Dendritic cell treated with granulocyte-macrophage colony-stimulating factor and Interleukin-4, amounts not matched to agents 40 ng/mL and 50 ng/mL, for 4 days (primary cell): Measurements from ENCODE around the gene HARBI1.

ENCODE experiments used
- H3K27ac Mint-ChIP-seq: one replicate; pipeline ENCODE4 v1.8.0; 2022; ENCODE audit warnings: mild to moderate bottlenecking, mixed read lengths
- H3K27me3 Mint-ChIP-seq: one replicate; pipeline ENCODE4 v1.8.0; 2022; ENCODE audit warnings: mild to moderate bottlenecking, mixed read lengths
- H3K36me3 Mint-ChIP-seq: one replicate; pipeline ENCODE4 v1.8.0; 2022; ENCODE audit warnings: low read depth, mixed read lengths
- H3K4me1 Mint-ChIP-seq: one replicate; pipeline ENCODE4 v1.8.0; 2022; ENCODE audit warnings: low read depth, mixed read lengths
- H3K4me3 Mint-ChIP-seq: one replicate; pipeline ENCODE4 v1.8.0; 2022; ENCODE audit warnings: mild to moderate bottlenecking, moderate library complexity, mixed read lengths
- H3K9me3 Mint-ChIP-seq: one replicate; pipeline ENCODE4 v1.8.0; 2022; ENCODE audit warnings: mixed read lengths
- intact Hi-C: fragments of 100-400 bp; cut with micrococcal nuclease; formaldehyde crosslinking; loops from one replicate; pipeline ENCODE4 v1.15.0; 2022

HARBI1 gene

GRCh38 chr11:46617134-46617971, at the start of gene HARBI1, which contains the start of gene ATG13:
TSS of gene HARBI1 (minus strand) at chr11:46617227. CDS start at chr11:46616237, 990 bp downstream.
TSS of gene ATG13 (plus strand) at chr11:46617553. CDS start at chr11:46644292, 26,739 bp downstream.
- Mint-ChIP-seq H3K4me1 (peaks cover 33% of the 10 kb centered on the region), H3K9me3 (no peaks in the 10 kb centered on the region), H3K27ac (peak within 1 kb of the TSS; percentile 99), H3K36me3 (peaks cover 42% of the 10 kb centered on the region), H3K27me3 (no peaks in the 10 kb centered on the region), H3K4me3 (peak within 1 kb of the TSS; percentile 89)
- intact Hi-C loops: loop anchor here (1.0 to 2.0 kb wide), 3 partner anchors 23 to 229 kb away; partner anchors contain the start of genes AMBRA1, ARHGAP1 and ZNF408

DNA sequence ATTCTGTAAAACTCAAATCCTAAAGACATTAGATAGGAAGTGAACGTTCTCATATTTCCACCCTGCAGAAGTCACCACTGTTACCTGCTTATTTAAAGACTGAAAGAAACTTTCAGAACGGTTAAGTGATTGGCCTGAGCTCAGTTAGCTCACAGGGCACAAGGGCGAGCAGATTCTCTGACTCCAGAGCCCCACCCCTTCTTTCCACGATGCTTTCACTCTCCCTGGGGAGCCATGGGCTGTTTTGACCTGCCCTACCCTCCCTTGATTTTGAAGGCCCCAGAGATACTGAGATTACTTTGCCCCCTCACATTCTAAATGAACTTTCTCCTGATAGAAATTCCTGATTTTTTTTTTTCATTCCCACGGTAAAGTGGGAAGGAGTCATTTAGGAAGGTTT, 49.5 kb upstream of the HARBI1 start:
- H3K27ac Mint-ChIP-seq: peak overlapping the region; percentile 30
- no peaks in the 10 kb centered on the region for H3K27me3 Mint-ChIP-seq
- intact Hi-C loops: no loop called here
- H3K36me3 Mint-ChIP-seq: peaks cover 97% of the 10 kb centered on the region
- H3K4me1 Mint-ChIP-seq: peaks cover 21% of the 10 kb centered on the region
- H3K9me3 Mint-ChIP-seq: no peaks in the 10 kb centered on the region
- no peak overlapping the region for H3K4me3 Mint-ChIP-seq

- peaks cover 97% of the 10 kb centered on the region for H3K36me3 Mint-ChIP-seq
- no peaks in the 10 kb centered on the region for H3K9me3 Mint-ChIP-seq
- no peaks in the 10 kb centered on the region for H3K27me3 Mint-ChIP-seq
- intact Hi-C loops: no loop called here
- no peak overlapping the region for H3K4me3 Mint-ChIP-seq
- peaks cover 13% of the 10 kb centered on the region for H3K4me1 Mint-ChIP-seq
- H3K27ac Mint-ChIP-seq: no peak overlapping the region
Observed at GRCh38 chr11:46665356-46665755, 48.3 kb upstream of the HARBI1 start.

GRCh38 chr11:46664612-46665011, 47.6 kb upstream of the HARBI1 start:
- intact Hi-C loops: no loop called here
- H3K27me3 Mint-ChIP-seq: no peaks in the 10 kb centered on the region

DNA sequence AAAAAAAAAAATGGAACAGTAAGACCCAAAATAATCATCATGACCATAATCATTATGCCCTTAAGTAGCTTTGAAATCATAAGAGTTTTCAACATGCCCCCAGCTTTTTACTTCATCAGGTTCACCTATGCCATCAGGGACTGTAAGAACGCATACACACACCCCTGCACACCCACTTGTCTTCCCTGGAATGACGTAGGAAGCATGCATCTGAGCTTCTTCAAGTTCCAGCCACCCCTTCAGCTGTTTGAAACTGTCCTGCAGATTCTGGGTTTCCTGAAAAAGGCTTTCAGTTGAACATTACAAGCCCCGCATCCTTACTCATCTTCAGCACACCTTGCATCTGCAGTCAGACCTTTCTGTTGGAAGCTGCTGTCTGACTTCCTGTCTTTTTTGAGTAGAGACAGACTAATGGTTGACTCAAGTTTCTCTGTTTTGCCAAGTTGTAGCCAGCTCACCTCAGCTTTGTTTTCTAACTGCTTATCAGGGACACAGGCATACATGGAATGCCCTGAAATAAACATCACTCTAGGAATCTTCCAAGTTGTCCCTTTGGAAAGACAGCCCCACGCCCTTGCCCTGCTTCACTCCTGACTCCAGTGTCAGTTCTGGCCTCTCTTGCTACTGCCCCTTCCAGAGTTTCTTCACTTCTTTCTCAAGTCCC, 46.4 kb upstream of the HARBI1 start:
- Mint-ChIP-seq H3K36me3 (peaks cover 97% of the 10 kb centered on the region), H3K9me3 (no peaks in the 10 kb centered on the region), H3K4me1 (peaks cover 11% of the 10 kb centered on the region), H3K27me3 (no peaks in the 10 kb centered on the region), H3K27ac (no peak overlapping the region), H3K4me3 (no peak overlapping the region)
- intact Hi-C loops: no loop called here

More at GRCh38 chr11:46664612-46665011, 47.6 kb upstream of the HARBI1 start:
- no peaks in the 10 kb centered on the region for H3K9me3 Mint-ChIP-seq
- no peak overlapping the region for H3K4me3 Mint-ChIP-seq
- H3K36me3 Mint-ChIP-seq: peaks cover 97% of the 10 kb centered on the region
- H3K27ac Mint-ChIP-seq: no peak overlapping the region
- peaks cover 8% of the 10 kb centered on the region for H3K4me1 Mint-ChIP-seq

DNA sequence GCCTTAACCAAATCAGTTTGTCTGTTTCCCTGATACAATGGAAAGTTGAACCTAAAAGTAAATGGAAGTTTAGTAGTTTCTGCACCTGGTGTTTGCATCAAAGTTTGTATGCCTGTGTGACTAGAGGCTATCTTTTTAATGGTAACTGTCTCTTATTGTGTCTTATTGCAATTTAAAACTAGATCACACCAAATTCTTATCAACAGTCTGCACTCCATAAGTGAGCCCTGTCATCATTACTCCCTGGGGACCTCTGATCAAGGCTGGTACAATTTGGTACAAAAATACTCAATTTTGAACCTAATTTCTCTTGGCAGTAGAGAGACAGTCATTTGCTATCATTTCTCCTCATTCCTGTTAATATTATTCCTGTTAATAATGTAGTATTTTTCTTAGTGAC, 45.3 kb upstream of the HARBI1 start:
- H3K9me3 Mint-ChIP-seq: no peaks in the 10 kb centered on the region
- no peak overlapping the region for H3K27ac Mint-ChIP-seq

GRCh38 chr11:46661836-46662235, 44.8 kb upstream of the HARBI1 start:
- peaks cover 12% of the 10 kb centered on the region for H3K4me1 Mint-ChIP-seq
- peaks cover 97% of the 10 kb centered on the region for H3K36me3 Mint-ChIP-seq
- H3K4me3 Mint-ChIP-seq: no peak overlapping the region
- intact Hi-C loops: no loop called here
- H3K27me3 Mint-ChIP-seq: no peaks in the 10 kb centered on the region
- no peak overlapping the region for H3K27ac Mint-ChIP-seq
- H3K9me3 Mint-ChIP-seq: no peaks in the 10 kb centered on the region

More for the DNA sequence above, 45.3 kb upstream of the HARBI1 start:
- intact Hi-C loops: no loop called here
- H3K36me3 Mint-ChIP-seq: peaks cover 97% of the 10 kb centered on the region
- no peaks in the 10 kb centered on the region for H3K27me3 Mint-ChIP-seq
- peaks cover 12% of the 10 kb centered on the region for H3K4me1 Mint-ChIP-seq
- H3K4me3 Mint-ChIP-seq: no peak overlapping the region

DNA sequence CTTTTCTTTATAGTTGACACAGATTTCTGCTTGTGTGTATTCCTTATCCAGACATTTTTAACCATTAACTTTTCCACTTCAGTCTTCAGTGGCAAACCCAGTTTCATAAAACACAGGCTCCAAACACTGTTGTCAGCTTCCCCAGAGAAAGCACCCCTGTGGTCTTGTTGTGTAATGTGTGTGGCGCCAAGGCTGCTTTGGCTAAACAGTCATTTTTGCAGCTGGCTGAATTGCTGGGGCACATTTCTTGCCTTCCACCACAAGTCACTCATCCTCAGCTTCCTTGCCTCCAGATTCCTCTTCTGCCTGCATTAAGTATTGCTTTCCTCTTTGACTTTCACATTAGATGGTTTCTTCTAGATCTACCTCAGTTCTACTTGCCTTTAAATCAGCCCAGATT, 42.9 kb upstream of the HARBI1 start:
- Mint-ChIP-seq H3K36me3 (peaks cover 97% of the 10 kb centered on the region), H3K4me3 (no peak overlapping the region), H3K27ac (no peak overlapping the region)

DNA sequence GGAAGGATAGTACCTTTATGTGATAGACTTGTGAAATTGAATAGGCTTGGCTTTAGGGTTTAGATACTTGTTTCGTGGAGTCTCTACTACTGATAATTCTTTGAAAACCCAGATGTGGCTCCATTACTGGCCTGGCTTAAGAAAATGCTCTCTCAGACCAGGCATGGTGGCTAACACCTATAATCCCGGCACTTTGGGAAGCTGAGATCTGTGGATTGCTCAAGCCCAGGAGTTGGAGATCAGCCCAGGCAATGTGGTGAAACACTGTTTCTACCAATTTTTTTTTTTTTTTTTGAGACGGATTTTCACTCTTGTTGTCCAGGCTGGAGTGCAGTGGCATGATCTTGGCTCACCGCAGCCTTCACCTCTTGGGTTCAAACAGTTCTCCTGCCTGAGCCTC, 41.2 kb upstream of the HARBI1 start:
- Mint-ChIP-seq H3K4me1 (peaks cover 12% of the 10 kb centered on the region), H3K27me3 (no peaks in the 10 kb centered on the region), H3K4me3 (no peak overlapping the region), H3K36me3 (peaks cover 99% of the 10 kb centered on the region), H3K27ac (peak overlapping the region; percentile 58), H3K9me3 (no peaks in the 10 kb centered on the region)
- intact Hi-C loops: no loop called here

More for the DNA sequence above, 42.9 kb upstream of the HARBI1 start:
- intact Hi-C loops: no loop called here
- Mint-ChIP-seq H3K4me1 (peaks cover 12% of the 10 kb centered on the region), H3K27me3 (no peaks in the 10 kb centered on the region), H3K9me3 (no peaks in the 10 kb centered on the region)

GRCh38 chr11:46657186-46657585, 40.2 kb upstream of the HARBI1 start:
- H3K9me3 Mint-ChIP-seq: no peaks in the 10 kb centered on the region
- no peak overlapping the region for H3K27ac Mint-ChIP-seq
- no peaks in the 10 kb centered on the region for H3K27me3 Mint-ChIP-seq
- no peak overlapping the region for H3K4me3 Mint-ChIP-seq
- intact Hi-C loops: no loop called here
- H3K4me1 Mint-ChIP-seq: peaks cover 12% of the 10 kb centered on the region
- H3K36me3 Mint-ChIP-seq: peaks cover 99% of the 10 kb centered on the region

- intact Hi-C loops: no loop called here
- Mint-ChIP-seq H3K27me3 (no peaks in the 10 kb centered on the region), H3K27ac (no peak overlapping the region), H3K9me3 (no peaks in the 10 kb centered on the region), H3K4me1 (peaks cover 12% of the 10 kb centered on the region), H3K36me3 (peaks cover 100% of the 10 kb centered on the region), H3K4me3 (no peak overlapping the region)
Observed at GRCh38 chr11:46655631-46656030, 38.6 kb upstream of the HARBI1 start.

GRCh38 chr11:46649180-46649738, 32.2 kb upstream of the HARBI1 start:
- Mint-ChIP-seq H3K36me3 (peaks cover 97% of the 10 kb centered on the region), H3K4me1 (no peaks in the 10 kb centered on the region), H3K27me3 (no peaks in the 10 kb centered on the region), H3K9me3 (no peaks in the 10 kb centered on the region), H3K27ac (no peak overlapping the region), H3K4me3 (no peak overlapping the region)
- intact Hi-C loops: no loop called here

- intact Hi-C loops: no loop called here
- H3K36me3 Mint-ChIP-seq: peaks cover 90% of the 10 kb centered on the region
- no peak overlapping the region for H3K4me3 Mint-ChIP-seq
- H3K4me1 Mint-ChIP-seq: peaks cover 6% of the 10 kb centered on the region
- no peak overlapping the region for H3K27ac Mint-ChIP-seq
- no peaks in the 10 kb centered on the region for H3K27me3 Mint-ChIP-seq
- H3K9me3 Mint-ChIP-seq: peaks cover 13% of the 10 kb centered on the region
Observed at GRCh38 chr11:46643986-46644385, 27.0 kb upstream of the HARBI1 start.

- Mint-ChIP-seq H3K27me3 (no peaks in the 10 kb centered on the region), H3K4me1 (peaks cover 8% of the 10 kb centered on the region), H3K36me3 (peaks cover 89% of the 10 kb centered on the region), H3K9me3 (peaks cover 13% of the 10 kb centered on the region), H3K27ac (no peak overlapping the region), H3K4me3 (no peak overlapping the region)
- intact Hi-C loops: no loop called here
Observed at GRCh38 chr11:46643531-46643930, 26.5 kb upstream of the HARBI1 start.
